B cell (primary cell): ENCODE results near the gene KRTAP4-4.

Experiments
- CTCF ChIP-seq: fragments of 200-600 bp; IDR thresholded peaks from one replicate; pipeline ENCODE4 v1.8.0; 2022; ENCODE audit warnings: antibody characterized with exemption, mild to moderate bottlenecking
- EZH2 ChIP-seq: IDR thresholded peaks from 2 replicates; pipeline ENCODE4 v1.6.1; 2012; ENCODE audit warnings: borderline replicate concordance, low read depth, mild to moderate bottlenecking, moderate library complexity, low read length; ENCODE audit not compliant: insufficient read depth, poor library complexity, severe bottlenecking

GRCh38 chr17:41184480-41184961 lies 24.0 kb upstream of the KRTAP4-4 start, which contains the start of gene KRTAP4-1:
- TF ChIP-seq EZH2 = no peak
- TF ChIP-seq CTCF = no peak
